Neural progenitor cell (in vitro differentiated cells): Measurements from ENCODE around the gene ABHD6.

Experiments
- CTCF ChIP-seq: fragments of 200-600 bp; sonication (generic); IDR thresholded peaks from 2 replicates; pipeline ENCODE4 v1.5.1; 2017; ENCODE audit warnings: antibody characterized with exemption, mild to moderate bottlenecking
- EZH2 ChIP-seq: fragments of 200-600 bp; sonication (generic); IDR thresholded peaks from 2 replicates; pipeline ENCODE4 v1.6.1; 2017; ENCODE audit warnings: antibody characterized with exemption, mild to moderate bottlenecking, moderate library complexity
- EZH2phosphoT487 ChIP-seq: fragments of 200-600 bp; sonication (generic); IDR thresholded peaks from 2 replicates; pipeline ENCODE4 v1.6.1; 2017; ENCODE audit warnings: antibody characterized with exemption

GRCh38 chr3:58189691-58190090 is 47.9 kb upstream of the ABHD6 start:
- TF ChIP-seq CTCF: no peak
- TF ChIP-seq EZH2phosphoT487: no peak
- TF ChIP-seq EZH2: no peak
